Cardiac fibroblast (primary cell): ENCODE data around the gene PRDM2.

Experiments used
- DNase-seq, 2 donors: peaks; one replicate each; pipeline versions ENCODE4 v3.0.0 to v3.0.0-alpha.2; 2010; ENCODE audit warnings: low read depth in 2 of 2
- H3K4me3 ChIP-seq, 2 donors: replicated peaks in 1 of 2; 1 replicate in 1 of 2; 2 replicates in 1 of 2; pipeline ENCODE4 v1.5.1; 2011; ENCODE audit warnings: low read depth in 2 of 2, low read length in 2 of 2, mild to moderate bottlenecking in 2 of 2, moderate library complexity in 1 of 2
- TF ChIP-seq, protein P1 (sequence below): IDR thresholded peaks from one replicate; pipeline ENCODE4 v1.5.1; 2011; ENCODE audit warnings: low read depth, mild to moderate bottlenecking, low read length, inconsistent platforms

Gene PRDM2

DNA sequence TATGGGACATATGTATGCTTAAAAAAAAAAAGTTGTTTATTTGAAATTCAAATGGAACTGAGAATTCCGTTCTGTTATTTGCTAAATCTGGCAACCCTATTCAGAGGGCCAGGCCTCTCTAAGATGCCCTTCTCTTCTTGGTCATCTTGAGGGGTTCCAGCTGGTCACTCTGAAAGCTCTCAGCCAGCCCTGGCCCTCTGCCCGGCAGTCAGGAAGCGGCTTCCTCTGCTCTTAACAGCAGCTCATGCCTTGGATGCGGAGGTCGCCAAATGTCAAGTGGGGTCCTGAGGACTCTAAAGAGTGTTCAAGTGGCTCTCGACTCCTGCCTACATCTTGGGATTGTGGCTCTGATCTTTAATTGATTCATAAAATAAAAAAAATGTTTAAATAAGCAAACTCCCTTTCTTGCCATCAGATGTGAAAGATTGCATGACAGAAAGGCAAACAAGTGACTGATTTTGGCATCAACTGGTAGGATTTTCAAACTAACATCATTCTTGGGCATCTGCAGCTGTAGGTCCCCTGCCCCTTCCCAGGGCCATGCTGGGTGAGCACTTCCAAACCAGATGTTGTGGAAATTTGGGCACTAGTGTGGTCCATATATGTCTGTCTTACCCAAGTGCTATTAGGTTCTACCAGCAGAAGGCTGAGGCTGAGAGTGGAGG, 130.8 kb downstream of the PRDM2 start:
- no peak overlapping the region for H3K4me3 ChIP-seq
- DNase-seq: peak; percentile 24 to 69
- TF ChIP-seq, protein P1, sequence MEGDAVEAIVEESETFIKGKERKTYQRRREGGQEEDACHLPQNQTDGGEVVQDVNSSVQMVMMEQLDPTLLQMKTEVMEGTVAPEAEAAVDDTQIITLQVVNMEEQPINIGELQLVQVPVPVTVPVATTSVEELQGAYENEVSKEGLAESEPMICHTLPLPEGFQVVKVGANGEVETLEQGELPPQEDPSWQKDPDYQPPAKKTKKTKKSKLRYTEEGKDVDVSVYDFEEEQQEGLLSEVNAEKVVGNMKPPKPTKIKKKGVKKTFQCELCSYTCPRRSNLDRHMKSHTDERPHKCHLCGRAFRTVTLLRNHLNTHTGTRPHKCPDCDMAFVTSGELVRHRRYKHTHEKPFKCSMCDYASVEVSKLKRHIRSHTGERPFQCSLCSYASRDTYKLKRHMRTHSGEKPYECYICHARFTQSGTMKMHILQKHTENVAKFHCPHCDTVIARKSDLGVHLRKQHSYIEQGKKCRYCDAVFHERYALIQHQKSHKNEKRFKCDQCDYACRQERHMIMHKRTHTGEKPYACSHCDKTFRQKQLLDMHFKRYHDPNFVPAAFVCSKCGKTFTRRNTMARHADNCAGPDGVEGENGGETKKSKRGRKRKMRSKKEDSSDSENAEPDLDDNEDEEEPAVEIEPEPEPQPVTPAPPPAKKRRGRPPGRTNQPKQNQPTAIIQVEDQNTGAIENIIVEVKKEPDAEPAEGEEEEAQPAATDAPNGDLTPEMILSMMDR: no peak

DNA sequence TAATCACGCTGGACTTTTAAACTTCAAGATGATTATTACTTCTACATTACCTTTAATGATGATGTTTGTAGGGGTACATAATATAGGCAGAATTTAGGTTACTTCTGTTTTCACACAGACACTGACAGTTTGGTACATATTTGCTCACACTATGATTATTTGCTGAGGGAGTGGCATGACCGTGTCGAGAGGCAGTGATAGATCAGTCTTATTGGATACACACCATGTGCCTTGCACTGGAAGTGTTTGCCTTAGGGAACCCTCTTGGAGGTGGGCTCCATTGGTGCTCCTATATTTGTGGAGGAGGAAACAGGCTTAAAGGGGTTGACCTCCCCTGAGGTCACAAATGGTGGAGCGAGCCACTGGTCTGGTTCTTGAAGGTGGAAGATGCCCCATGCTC, 132.1 kb downstream of the PRDM2 start:
- DNase-seq: no peak
- TF ChIP-seq, protein P1: no peak
- no peak overlapping the region for H3K4me3 ChIP-seq

DNA sequence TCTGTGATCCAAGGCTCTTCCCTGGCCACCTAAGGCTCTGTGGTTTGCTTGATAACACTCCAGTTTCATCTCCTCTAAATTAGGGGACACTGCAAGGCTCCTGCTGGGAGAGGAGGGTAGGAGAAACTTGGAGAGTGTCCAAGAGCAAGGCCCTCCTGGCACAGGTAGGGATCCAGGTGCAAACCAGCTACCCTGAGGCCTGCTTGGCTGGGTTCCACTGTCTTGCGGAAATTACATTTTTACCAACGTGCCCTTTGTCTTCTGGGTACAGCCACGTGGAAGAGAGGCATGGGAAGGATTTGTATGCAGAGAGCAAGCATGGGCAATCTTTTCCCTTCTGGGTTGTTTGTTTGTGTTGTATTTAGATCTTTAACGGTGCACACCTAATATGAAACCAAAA, 132.5 kb downstream of the PRDM2 start:
- TF ChIP-seq, protein P1: no peak
- H3K4me3 ChIP-seq: no peak overlapping the region
- no peak for DNase-seq

DNA sequence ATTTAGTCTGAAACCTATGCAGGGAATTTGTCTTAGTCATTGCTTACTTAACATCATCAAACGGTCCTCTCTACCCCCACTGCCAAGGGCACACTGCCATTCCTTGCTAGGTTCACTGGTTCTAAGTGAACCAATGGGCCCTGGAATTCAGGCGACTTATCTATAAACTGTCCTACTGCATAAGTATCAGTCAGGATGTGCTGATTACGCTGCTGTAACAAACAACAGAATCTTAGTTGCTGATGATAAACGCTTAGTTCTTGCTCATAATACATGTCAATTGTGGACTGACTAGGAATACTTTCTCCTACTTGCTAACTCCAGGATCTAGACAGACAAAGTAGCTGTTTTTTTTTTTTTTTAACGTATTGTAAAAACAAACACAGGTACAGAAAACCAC, 136.1 kb downstream of the PRDM2 start:
- TF ChIP-seq, protein P1: no peak
- no peak for DNase-seq
- no peak overlapping the region for H3K4me3 ChIP-seq

DNA sequence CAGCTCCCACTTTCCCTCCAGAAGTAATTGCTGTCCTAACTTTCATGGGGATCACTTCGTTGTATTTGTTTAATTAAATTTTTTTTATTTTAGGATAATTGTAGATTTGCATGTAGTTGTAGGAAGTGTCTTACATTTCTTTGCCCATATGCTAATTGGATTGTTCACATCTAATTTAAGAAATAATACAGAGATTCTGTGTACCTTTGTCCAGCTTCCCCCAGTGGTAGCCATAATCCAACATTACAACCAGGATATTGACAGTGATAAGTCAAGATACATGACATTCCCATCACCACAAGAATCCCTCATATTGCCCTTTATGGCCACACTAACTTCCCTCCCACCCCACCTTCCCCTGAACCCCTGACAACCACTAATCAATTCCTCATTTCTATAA, 136.6 kb downstream of the PRDM2 start:
- no peak for DNase-seq
- TF ChIP-seq, protein P1: no peak
- H3K4me3 ChIP-seq: no peak overlapping the region

DNA sequence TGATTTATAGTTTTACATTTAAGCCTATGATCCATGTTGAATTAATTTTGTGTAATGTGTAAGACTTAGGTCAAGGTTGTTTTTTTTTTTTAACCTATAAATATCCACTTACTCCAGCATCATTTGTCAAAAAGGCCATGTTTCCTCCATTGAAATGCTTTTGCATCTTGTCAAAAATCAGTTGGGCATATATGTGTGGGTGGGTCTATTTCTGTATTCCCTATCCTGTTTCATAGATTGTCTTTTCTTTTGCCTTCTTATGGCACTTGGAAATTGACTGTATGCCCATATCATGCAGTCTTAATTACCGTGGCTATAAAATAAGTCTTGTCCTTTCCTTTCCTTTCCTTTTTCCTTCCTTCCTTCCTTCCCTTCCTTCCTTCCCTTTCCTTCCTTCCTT, 138.2 kb downstream of the PRDM2 start:
- TF ChIP-seq, protein P1: no peak
- DNase-seq: no peak
- no peak overlapping the region for H3K4me3 ChIP-seq

DNA sequence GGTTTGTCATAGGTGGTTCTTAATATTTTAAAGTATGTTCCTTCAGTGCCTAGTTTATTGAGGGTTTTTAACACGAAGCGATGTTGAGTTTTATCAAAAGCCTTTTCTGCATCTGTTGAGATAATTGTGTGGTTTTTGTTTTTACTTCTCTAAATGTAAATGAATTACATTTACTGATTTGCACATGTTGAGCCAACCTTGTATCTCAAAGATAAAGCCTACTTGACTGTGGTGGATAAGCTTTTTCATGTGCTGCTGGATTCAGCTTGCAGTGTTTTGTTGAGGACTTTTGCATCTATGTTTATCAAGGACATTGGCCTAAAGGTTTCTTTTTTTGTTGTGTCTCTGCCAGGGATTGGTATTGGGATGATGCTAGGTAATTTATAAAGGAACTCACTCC, 142.5 kb downstream of the PRDM2 start:
- no peak overlapping the region for H3K4me3 ChIP-seq
- no peak for DNase-seq
- TF ChIP-seq, protein P1: no peak
